GM12872 (cell line): ENCODE data around the gene ALPP.

Source experiments
- TF ChIP-seq, protein P1 (sequence below): IDR thresholded peaks from 3 replicates; pipeline ENCODE4 v1.5.1; 2011; ENCODE audit warnings: low read depth, mild to moderate bottlenecking, low read length, moderate library complexity; ENCODE audit not compliant: insufficient read depth

Gene ALPP

GRCh38 chr2:232417489-232417888, 38.9 kb downstream of the ALPP start:
- TF ChIP-seq, protein P1, sequence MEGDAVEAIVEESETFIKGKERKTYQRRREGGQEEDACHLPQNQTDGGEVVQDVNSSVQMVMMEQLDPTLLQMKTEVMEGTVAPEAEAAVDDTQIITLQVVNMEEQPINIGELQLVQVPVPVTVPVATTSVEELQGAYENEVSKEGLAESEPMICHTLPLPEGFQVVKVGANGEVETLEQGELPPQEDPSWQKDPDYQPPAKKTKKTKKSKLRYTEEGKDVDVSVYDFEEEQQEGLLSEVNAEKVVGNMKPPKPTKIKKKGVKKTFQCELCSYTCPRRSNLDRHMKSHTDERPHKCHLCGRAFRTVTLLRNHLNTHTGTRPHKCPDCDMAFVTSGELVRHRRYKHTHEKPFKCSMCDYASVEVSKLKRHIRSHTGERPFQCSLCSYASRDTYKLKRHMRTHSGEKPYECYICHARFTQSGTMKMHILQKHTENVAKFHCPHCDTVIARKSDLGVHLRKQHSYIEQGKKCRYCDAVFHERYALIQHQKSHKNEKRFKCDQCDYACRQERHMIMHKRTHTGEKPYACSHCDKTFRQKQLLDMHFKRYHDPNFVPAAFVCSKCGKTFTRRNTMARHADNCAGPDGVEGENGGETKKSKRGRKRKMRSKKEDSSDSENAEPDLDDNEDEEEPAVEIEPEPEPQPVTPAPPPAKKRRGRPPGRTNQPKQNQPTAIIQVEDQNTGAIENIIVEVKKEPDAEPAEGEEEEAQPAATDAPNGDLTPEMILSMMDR, result no peak

DNA sequence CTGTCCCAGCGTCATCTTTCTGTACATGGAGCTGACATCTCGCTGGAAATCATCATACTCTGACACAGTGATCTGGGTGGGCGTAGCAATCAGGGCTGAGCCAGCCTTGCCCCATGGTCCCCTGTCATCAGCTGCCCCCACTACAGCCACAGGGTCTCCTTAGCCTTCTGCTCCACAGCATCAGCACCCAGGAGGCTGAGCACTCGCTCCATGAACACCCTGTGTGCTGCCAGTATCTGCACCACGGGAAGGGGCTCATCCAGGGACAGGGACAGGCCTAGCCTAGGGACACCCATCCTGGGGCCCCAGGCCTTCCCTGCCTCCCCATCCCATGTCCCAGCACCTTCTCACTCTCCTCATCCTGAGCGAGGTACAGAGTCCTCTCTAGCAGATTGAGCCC, 39.5 kb downstream of the ALPP start:
- TF ChIP-seq, protein P1, result no peak

DNA sequence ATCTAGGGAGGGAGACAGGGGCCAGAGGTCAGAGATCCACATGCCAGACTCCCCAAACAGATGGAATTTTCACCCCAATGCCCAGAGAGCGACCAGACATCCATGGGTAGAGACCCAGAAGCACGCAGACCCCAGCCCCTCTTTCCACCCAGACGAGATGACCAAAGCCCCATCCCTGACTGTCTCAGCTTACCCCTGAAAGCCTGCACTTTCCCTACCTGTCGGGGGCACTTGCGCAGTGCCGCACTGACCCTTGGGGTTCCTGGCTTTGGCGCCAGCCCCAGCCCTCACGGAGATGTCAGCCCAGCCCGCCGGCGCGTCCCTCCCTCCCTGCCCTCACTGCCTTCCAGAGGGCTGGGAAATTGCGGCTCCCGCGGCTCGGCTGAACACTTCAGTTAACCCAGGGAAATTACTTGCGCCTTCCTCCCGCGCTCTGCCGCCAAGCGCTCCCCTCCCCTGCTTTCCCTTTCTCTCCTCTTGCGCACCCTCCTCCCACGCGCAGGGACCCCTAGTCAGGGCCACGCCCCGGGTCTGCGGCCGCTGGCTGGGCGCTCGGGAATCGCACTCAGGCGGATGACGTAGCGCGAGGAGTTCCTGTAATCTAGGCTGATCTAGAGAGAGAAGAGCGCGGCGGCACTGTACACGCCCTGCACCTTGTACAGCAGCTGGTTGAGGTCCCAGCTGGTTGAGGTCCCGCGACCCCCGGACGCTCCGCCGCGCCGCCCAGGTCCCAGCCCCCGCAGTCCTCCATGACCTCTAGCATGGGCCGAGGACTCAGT, 40.1 kb downstream of the ALPP start:
- TF ChIP-seq, protein P1, result no peak

DNA sequence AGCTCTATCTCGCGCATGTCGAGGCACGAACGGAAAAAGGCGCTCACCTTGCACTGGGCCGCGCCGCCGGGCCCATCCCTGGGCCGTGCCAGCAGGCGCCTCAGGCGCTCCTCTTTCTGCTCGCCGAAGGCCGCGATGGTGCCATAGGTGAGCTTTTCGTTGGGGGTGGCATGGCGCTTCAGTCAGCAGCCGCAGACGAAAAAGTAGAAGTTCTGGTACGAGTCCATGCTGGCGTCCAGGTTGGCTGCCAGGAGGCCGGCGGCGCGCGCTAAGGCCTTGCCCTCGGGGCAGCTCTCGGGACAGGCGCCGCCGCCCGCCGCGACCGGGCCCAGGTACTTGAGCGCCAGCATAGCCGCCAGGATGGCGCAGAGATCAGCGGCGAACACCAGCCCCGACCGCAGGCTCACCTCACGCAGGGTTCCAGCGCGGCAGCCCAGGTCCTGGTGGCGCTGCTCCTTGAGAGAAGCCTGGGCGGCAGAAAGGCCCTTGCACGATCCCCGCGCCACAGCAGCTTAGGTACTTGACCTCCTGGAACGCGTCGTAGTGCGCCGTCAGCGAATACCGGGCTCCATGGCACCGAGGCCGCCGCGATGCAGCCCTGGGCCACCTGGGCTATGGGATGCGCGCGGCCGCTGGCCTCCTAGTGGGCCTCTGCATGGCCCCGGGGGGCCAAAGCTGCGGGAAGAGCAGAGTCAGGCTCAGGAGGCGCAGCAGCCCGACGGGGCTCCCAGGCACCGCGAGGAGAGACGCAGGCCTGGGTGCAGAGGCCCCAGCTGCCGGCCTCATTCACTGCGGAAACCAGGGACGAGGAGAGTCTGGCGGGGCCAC, 40.9 kb downstream of the ALPP start:
- TF ChIP-seq, protein P1, result no peak

GRCh38 chr2:232420073-232420454, 41.5 kb downstream of the ALPP start:
- TF ChIP-seq, protein P1, result no peak

- TF ChIP-seq, protein P1, result no peak
These were observed 42.1 kb downstream of the ALPP start for GRCh38 chr2:232420463-232421188.

DNA sequence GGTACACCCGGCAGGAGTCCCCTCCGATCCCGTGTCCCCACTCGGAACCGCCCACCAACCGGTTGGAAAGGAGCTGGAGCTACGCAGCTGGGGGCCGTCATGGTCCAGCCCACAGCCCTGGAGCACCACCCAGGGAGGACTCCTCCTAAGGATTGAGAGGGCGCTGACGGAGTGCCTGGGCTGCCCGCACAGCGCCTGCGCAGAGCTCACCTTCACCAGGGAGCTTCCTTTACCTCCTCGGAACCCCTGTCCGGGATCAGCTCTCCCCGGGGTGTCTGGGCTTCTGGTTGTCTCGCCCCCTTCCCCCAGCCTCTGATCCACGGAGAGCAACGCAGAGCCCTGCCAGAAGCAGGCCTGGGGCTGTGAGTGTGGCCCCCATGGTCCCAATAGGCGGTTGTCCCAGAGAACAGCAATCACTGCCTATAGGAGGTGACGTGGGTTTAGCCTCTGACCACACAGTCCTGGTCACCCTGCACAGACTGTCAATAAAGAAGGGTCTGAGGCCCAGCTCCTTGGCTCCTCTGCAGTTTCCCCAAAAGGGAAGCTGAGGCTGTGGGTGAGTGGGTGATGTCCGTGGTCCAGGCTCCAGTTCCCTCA, 42.7 kb downstream of the ALPP start:
- TF ChIP-seq, protein P1, result no peak
